Measurements from ENCODE around the gene CCND1.
"Not testable (repeated sequence)": the region's sequence is repeated elsewhere in the genome, so short reads cannot be mapped to it uniquely, and the experiment has no call there.

Gene CCND1

GRCh38 chr11:69615545-69616278, 25.2 kb upstream of the CCND1 start:
- no peak for TF ChIP-seq POLR2AphosphoS5 (IDR thresholded peaks at IDR 0.05; ENCODE audit: low read depth, low read length)
- no peak for TF ChIP-seq SPI1 (IDR thresholded peaks at IDR 0.05; ENCODE audit: low read depth, low read length)
- no peak for TF ChIP-seq POU2F2 (IDR thresholded peaks at IDR 0.05; ENCODE audit: low read depth, low read length)
- no peak for TF ChIP-seq TAF1 (IDR thresholded peaks at IDR 0.05; ENCODE audit: low read depth, low read length)
- no peak for TF ChIP-seq POLR2A (IDR thresholded peaks at IDR 0.05; ENCODE audit: low read depth, low read length)
- TF ChIP-seq PAX5 (IDR thresholded peaks at IDR 0.05; ENCODE audit: insufficient read depth, low read length, severe bottlenecking): no peak
- DNase-seq (ENCODE audit: insufficient read length, low spot score) (no peak), FAIRE-seq (no peak)

GRCh38 chr11:69617220-69617619, 23.7 kb upstream of the CCND1 start:
- no peak for FAIRE-seq
- TF ChIP-seq TAF1 (IDR thresholded peaks at IDR 0.05; ENCODE audit: low read depth, low read length): no peak
- no peak for TF ChIP-seq PAX5 (IDR thresholded peaks at IDR 0.05; ENCODE audit: insufficient read depth, low read length, severe bottlenecking)
- no peak for TF ChIP-seq POLR2A (IDR thresholded peaks at IDR 0.05; ENCODE audit: low read depth, low read length)
- TF ChIP-seq POU2F2 (IDR thresholded peaks at IDR 0.05; ENCODE audit: low read depth, low read length): no peak
- TF ChIP-seq SPI1 (IDR thresholded peaks at IDR 0.05; ENCODE audit: low read depth, low read length): no peak
- TF ChIP-seq POLR2AphosphoS5 (IDR thresholded peaks at IDR 0.05; ENCODE audit: low read depth, low read length): no peak
- DNase-seq (ENCODE audit: insufficient read length, low spot score): no peak

GRCh38 chr11:69617682-69618081, 23.3 kb upstream of the CCND1 start:
- TF ChIP-seq POLR2AphosphoS5 (IDR thresholded peaks at IDR 0.05; ENCODE audit: low read depth, low read length): no peak
- TF ChIP-seq SPI1 (IDR thresholded peaks at IDR 0.05; ENCODE audit: low read depth, low read length): no peak
- no peak for TF ChIP-seq PAX5 (IDR thresholded peaks at IDR 0.05; ENCODE audit: insufficient read depth, low read length, severe bottlenecking)
- TF ChIP-seq TAF1 (IDR thresholded peaks at IDR 0.05; ENCODE audit: low read depth, low read length): no peak
- no peak for TF ChIP-seq POLR2A (IDR thresholded peaks at IDR 0.05; ENCODE audit: low read depth, low read length)
- no peak for TF ChIP-seq POU2F2 (IDR thresholded peaks at IDR 0.05; ENCODE audit: low read depth, low read length)
- DNase-seq (ENCODE audit: insufficient read length, low spot score) (no peak), FAIRE-seq (no peak)

GRCh38 chr11:69618237-69618636, 22.7 kb upstream of the CCND1 start:
- no peak for FAIRE-seq
- no peak for DNase-seq (ENCODE audit: insufficient read length, low spot score)
- TF ChIP-seq POLR2A (IDR thresholded peaks at IDR 0.05; ENCODE audit: low read depth, low read length) (no peak), POLR2AphosphoS5 (IDR thresholded peaks at IDR 0.05; ENCODE audit: low read depth, low read length) (no peak)

GRCh38 chr11:69620683-69621290, 20.2 kb upstream of the CCND1 start:
- FAIRE-seq (no peak), DNase-seq (ENCODE audit: insufficient read length, low spot score) (no peak)
- TF ChIP-seq POU2F2 (IDR thresholded peaks at IDR 0.05; ENCODE audit: low read depth, low read length): no peak
- TF ChIP-seq SPI1 (IDR thresholded peaks at IDR 0.05; ENCODE audit: low read depth, low read length): no peak
- no peak for TF ChIP-seq PAX5 (IDR thresholded peaks at IDR 0.05; ENCODE audit: insufficient read depth, low read length, severe bottlenecking)
- TF ChIP-seq POLR2A (IDR thresholded peaks at IDR 0.05; ENCODE audit: low read depth, low read length): no peak
- no peak for TF ChIP-seq TAF1 (IDR thresholded peaks at IDR 0.05; ENCODE audit: low read depth, low read length)

GRCh38 chr11:69622097-69622681, 18.8 kb upstream of the CCND1 start:
- not testable (repeated sequence) for DNase-seq (ENCODE audit: insufficient read length, low spot score); FAIRE-seq

GRCh38 chr11:69624293-69624692, 16.7 kb upstream of the CCND1 start:
- FAIRE-seq (no peak), DNase-seq (ENCODE audit: insufficient read length, low spot score) (no peak)
- no peak for TF ChIP-seq POLR2AphosphoS5 (IDR thresholded peaks at IDR 0.05; ENCODE audit: low read depth, low read length)
- no peak for TF ChIP-seq POLR2A (IDR thresholded peaks at IDR 0.05; ENCODE audit: low read depth, low read length)
- no peak for TF ChIP-seq TAF1 (IDR thresholded peaks at IDR 0.05; ENCODE audit: low read depth, low read length)
- no peak for TF ChIP-seq SPI1 (IDR thresholded peaks at IDR 0.05; ENCODE audit: low read depth, low read length)
- TF ChIP-seq PAX5 (IDR thresholded peaks at IDR 0.05; ENCODE audit: insufficient read depth, low read length, severe bottlenecking): no peak
- TF ChIP-seq POU2F2 (IDR thresholded peaks at IDR 0.05; ENCODE audit: low read depth, low read length): no peak

- TF ChIP-seq POU2F2 (IDR thresholded peaks at IDR 0.05; ENCODE audit: low read depth, low read length) (no peak), POLR2AphosphoS5 (IDR thresholded peaks at IDR 0.05; ENCODE audit: low read depth, low read length) (no peak), SPI1 (IDR thresholded peaks at IDR 0.05; ENCODE audit: low read depth, low read length) (no peak), PAX5 (IDR thresholded peaks at IDR 0.05; ENCODE audit: insufficient read depth, low read length, severe bottlenecking) (no peak), TAF1 (IDR thresholded peaks at IDR 0.05; ENCODE audit: low read depth, low read length) (no peak), POLR2A (IDR thresholded peaks at IDR 0.05; ENCODE audit: low read depth, low read length) (no peak)
- DNase-seq (ENCODE audit: insufficient read length, low spot score): no peak
- no peak for FAIRE-seq
These were observed 15.5 kb upstream of the CCND1 start for GRCh38 chr11:69625476-69625875.

GRCh38 chr11:69627551-69627950, 13.4 kb upstream of the CCND1 start:
- DNase-seq (ENCODE audit: insufficient read length, low spot score) (no peak), FAIRE-seq (no peak)
- TF ChIP-seq POU2F2 (IDR thresholded peaks at IDR 0.05; ENCODE audit: low read depth, low read length) (no peak), SPI1 (IDR thresholded peaks at IDR 0.05; ENCODE audit: low read depth, low read length) (no peak), POLR2AphosphoS5 (IDR thresholded peaks at IDR 0.05; ENCODE audit: low read depth, low read length) (no peak), TAF1 (IDR thresholded peaks at IDR 0.05; ENCODE audit: low read depth, low read length) (no peak), PAX5 (IDR thresholded peaks at IDR 0.05; ENCODE audit: insufficient read depth, low read length, severe bottlenecking) (no peak), POLR2A (IDR thresholded peaks at IDR 0.05; ENCODE audit: low read depth, low read length) (no peak)

- TF ChIP-seq SPI1 (IDR thresholded peaks at IDR 0.05; ENCODE audit: low read depth, low read length) (no peak), POLR2A (IDR thresholded peaks at IDR 0.05; ENCODE audit: low read depth, low read length) (no peak), TAF1 (IDR thresholded peaks at IDR 0.05; ENCODE audit: low read depth, low read length) (no peak), PAX5 (IDR thresholded peaks at IDR 0.05; ENCODE audit: insufficient read depth, low read length, severe bottlenecking) (no peak), POU2F2 (IDR thresholded peaks at IDR 0.05; ENCODE audit: low read depth, low read length) (no peak), POLR2AphosphoS5 (IDR thresholded peaks at IDR 0.05; ENCODE audit: low read depth, low read length) (no peak)
- FAIRE-seq (no peak), DNase-seq (ENCODE audit: insufficient read length, low spot score) (no peak)
These were observed 10.9 kb upstream of the CCND1 start for GRCh38 chr11:69630017-69630416.

All from GM12891 (cell line).